ENCODE data around the gene LTC4S. TPM values are rescaled to one million over a fixed set of nuclear protein-coding genes. Genes with fewer than 3 reads are reported as not detected.

Gene LTC4S
- total RNA-seq, 1 donor from 2014 or later = 5.5 TPM

DNA sequence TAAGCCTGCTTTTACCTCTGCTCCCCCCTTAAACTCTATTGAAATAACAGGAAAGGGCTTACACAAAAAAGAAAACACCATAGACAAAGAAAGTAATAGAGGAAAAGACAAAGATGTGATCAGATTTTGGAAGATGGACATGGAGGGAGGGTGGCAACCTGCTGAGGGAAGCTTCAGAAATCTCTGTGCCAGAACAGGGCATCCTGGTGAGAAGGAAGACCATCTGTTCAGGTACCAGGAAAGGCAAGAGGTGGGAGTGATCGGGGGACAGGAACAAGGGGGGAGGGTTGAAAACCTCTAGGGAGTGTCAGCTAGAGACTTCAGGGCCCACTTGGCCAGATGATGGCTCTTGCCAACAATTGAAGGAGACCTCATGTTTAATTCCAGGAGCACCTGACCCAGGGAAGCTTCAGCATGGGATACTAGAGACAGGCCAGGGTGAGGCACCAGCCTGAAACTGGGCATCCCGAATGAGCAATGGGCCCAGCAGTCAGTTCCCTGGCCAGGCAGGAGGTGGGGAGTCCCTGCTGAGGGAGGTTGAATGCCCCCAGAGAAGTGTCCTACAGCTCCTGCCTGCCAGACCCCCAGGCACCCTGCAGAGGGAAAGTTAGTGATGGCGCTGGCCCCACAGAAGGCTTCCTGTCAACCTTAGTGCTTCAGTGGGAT lies 35.1 kb downstream of the LTC4S start:
- no peak overlapping the region for H3K27ac Mint-ChIP-seq
- no peak overlapping the region for H3K4me3 Mint-ChIP-seq (ENCODE audit: low read depth)

DNA sequence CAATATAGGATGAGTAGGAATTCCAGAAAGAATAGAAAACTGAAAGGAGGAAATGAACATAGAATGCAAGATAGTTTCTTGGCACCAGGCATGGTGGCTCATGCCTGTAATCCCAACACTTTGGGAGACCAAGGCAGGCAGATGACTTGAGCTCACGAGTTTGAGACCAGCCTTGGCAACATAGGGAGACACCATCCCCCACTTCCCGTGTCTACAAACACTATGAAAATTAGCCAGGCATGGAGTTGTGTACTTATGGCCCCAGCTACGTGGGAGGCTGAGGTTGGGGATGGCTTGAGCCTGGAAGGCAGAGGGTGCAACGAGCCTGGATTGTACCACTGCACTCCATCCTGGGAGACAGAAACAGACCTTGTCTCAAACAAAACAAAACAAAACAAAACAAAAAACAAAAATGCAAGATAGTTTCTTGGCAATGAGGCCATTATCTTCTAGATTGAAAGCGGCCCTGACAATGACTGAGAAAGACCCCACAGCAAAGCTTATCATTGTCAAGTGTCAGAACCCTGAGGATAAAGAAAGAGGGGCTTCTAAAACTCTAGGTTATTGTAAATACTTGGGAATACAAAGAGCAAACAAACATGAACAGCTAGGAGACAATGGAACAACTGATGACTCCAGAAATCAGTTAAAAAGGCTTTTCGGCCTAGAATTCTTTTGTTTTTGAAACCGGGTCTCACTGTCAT lies 36.1 kb downstream of the LTC4S start:
- H3K27me3 Mint-ChIP-seq = no peaks in the 10 kb centered on the region
- peaks cover 9% of the 10 kb centered on the region for H3K4me1 Mint-ChIP-seq (ENCODE audit: low read depth)
- no peak overlapping the region for H3K27ac Mint-ChIP-seq
- TF ChIP-seq CTCF (IDR thresholded peaks at IDR 0.05; ENCODE audit: unreplicated experiment) = no peak
- no peak for DNase-seq (ENCODE audit: low spot score, unreplicated experiment)
- peak overlapping the region; percentile 7 for H3K4me3 Mint-ChIP-seq (ENCODE audit: low read depth)
- no peaks in the 10 kb centered on the region for H3K9me3 Mint-ChIP-seq (ENCODE audit: low read depth)
- peaks cover 63% of the 10 kb centered on the region for H3K36me3 Mint-ChIP-seq (ENCODE audit: insufficient read depth)

More for the DNA sequence above, 35.1 kb downstream of the LTC4S start:
- DNase-seq (ENCODE audit: low spot score, unreplicated experiment) = no peak
- no peak for TF ChIP-seq CTCF (IDR thresholded peaks at IDR 0.05; ENCODE audit: unreplicated experiment)
- H3K4me1 Mint-ChIP-seq (ENCODE audit: low read depth) = peaks cover 17% of the 10 kb centered on the region
- no peaks in the 10 kb centered on the region for H3K9me3 Mint-ChIP-seq (ENCODE audit: low read depth)
- peaks cover 69% of the 10 kb centered on the region for H3K36me3 Mint-ChIP-seq (ENCODE audit: insufficient read depth)
- H3K27me3 Mint-ChIP-seq = no peaks in the 10 kb centered on the region

DNA sequence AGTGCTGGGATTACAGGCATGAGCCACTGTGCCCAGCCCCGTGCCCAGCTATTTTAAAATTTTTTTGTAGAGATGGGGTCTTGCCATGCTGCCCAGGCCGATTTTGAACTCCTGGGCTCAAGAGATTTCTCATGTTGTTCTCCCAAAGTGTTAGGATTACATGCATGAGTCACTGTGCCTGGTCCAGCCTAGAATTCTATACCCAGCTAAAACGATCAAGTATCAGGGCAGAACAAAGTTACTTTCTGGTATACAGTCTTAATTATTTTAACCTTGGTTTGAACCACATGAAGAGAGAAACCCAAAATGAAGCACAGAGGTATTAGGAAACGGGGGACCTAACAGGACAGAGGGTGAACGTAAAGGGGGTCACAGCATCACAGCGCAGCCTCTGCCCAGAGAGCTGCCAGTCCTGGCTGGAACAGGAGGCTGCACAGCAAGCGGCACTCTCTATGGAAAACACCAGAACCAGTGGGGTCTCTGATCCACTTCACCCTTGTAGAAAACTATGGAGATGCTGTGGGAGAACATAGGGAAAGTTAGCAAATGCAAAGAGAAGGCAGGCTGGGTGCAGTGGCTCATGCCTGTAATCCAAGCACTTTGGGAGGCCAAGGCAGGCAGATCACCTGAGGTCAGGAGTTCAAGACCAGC lies 37.2 kb downstream of the LTC4S start:
- peak overlapping the region; percentile 25 for H3K27ac Mint-ChIP-seq

DNA sequence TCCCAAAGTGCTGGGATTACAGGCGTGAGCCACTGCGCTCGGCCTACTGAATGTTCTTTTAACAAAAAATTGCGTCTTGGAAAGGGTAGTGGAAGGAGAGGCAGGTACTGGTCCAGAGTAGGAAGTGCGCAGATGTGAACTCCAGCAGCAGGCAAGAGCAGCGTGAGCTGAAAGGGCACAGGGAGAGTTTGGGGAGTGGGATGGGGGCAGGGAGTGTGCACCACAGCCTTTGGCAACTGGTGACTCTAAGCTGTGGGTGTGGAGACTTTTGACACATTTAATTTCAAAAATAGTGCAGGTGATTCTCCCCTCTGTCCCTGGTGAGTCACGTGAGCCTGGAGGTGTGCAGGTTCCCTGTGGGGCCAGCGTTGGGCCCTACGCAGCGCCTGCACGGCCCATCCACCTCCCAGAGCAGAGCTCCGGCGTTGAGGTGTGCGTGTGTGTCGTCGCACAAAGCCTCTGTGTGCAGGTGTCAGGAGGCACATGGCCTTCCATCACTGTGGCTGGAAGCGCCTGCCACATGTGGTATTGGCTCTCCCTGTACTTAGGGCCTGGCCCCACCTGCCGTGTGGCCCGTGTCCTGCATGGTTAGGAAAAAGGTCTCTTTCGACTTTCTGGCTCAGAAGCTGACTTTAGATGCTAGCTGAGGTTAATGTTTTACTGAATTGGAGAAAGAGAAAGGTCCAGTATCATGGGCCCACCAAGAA lies 38.4 kb downstream of the LTC4S start:
- no peak for TF ChIP-seq CTCF (IDR thresholded peaks at IDR 0.05; ENCODE audit: unreplicated experiment)
- peaks cover 60% of the 10 kb centered on the region for H3K36me3 Mint-ChIP-seq (ENCODE audit: insufficient read depth)
- H3K4me3 Mint-ChIP-seq (ENCODE audit: low read depth) = no peak overlapping the region
- H3K27me3 Mint-ChIP-seq = no peaks in the 10 kb centered on the region
- H3K9me3 Mint-ChIP-seq (ENCODE audit: low read depth) = no peaks in the 10 kb centered on the region
- H3K27ac Mint-ChIP-seq = peak overlapping the region; percentile 82
- H3K4me1 Mint-ChIP-seq (ENCODE audit: low read depth) = no peaks in the 10 kb centered on the region
- DNase-seq (ENCODE audit: low spot score, unreplicated experiment) = no peak

More for the DNA sequence above, 37.2 kb downstream of the LTC4S start:
- no peak overlapping the region for H3K4me3 Mint-ChIP-seq (ENCODE audit: low read depth)
- TF ChIP-seq CTCF (IDR thresholded peaks at IDR 0.05; ENCODE audit: unreplicated experiment) = no peak
- no peaks in the 10 kb centered on the region for H3K9me3 Mint-ChIP-seq (ENCODE audit: low read depth)
- peaks cover 58% of the 10 kb centered on the region for H3K36me3 Mint-ChIP-seq (ENCODE audit: insufficient read depth)
- no peaks in the 10 kb centered on the region for H3K4me1 Mint-ChIP-seq (ENCODE audit: low read depth)
- no peak for DNase-seq (ENCODE audit: low spot score, unreplicated experiment)
- no peaks in the 10 kb centered on the region for H3K27me3 Mint-ChIP-seq

Measured in progenitor cell of endocrine pancreas (in vitro differentiated cells).